Astrocyte (in vitro differentiated cells and primary cell): Measurements from ENCODE around the gene NME7. TPM values are rescaled to one million over a fixed set of nuclear protein-coding genes. Genes with fewer than 3 reads are reported as not detected.

ENCODE experiments used
- DNase-seq: peaks from one replicate; pipeline ENCODE4 v3.0.0-alpha.2; 2010; ENCODE audit warnings: low read depth
- FAIRE-seq: peaks from 2 replicates; lab custom pipeline; 2011; peaks lifted over from hg19 to GRCh38; lab: Jason Lieb, UNC
- H2AFZ ChIP-seq: 2 replicates; pipeline ENCODE4 v1.6.0; 2012; ENCODE audit warnings: low read depth, low read length, inconsistent platforms
- H3K27ac ChIP-seq: 2 replicates; pipeline ENCODE4 v1.5.1; 2011; ENCODE audit warnings: low read depth, low read length, inconsistent platforms
- H3K27me3 ChIP-seq: 2 replicates; pipeline ENCODE4 v1.6.0; 2011; ENCODE audit warnings: low read length, inconsistent platforms; ENCODE audit not compliant: insufficient read depth
- H3K36me3 ChIP-seq: 2 replicates; pipeline ENCODE4 v1.5.1; 2011; ENCODE audit warnings: low read length, inconsistent platforms; ENCODE audit not compliant: insufficient read depth
- H3K4me1 ChIP-seq: 2 replicates; pipeline ENCODE4 v1.5.1; 2011; ENCODE audit warnings: low read length, inconsistent platforms; ENCODE audit not compliant: insufficient read depth
- H3K4me2 ChIP-seq: 2 replicates; pipeline ENCODE4 v1.6.0; 2012; ENCODE audit warnings: low read length, inconsistent platforms
- H3K4me3 ChIP-seq: 2 replicates; pipeline ENCODE4 v1.5.1; 2011; ENCODE audit warnings: low read depth, mild to moderate bottlenecking, low read length, inconsistent platforms; ENCODE audit not compliant: insufficient read depth
- H3K79me2 ChIP-seq: 2 replicates; pipeline ENCODE4 v1.6.0; 2012; ENCODE audit warnings: mild to moderate bottlenecking, low read length, inconsistent platforms; ENCODE audit not compliant: insufficient read depth
- H3K9ac ChIP-seq: 2 replicates; pipeline ENCODE4 v1.6.0; 2012; ENCODE audit warnings: mild to moderate bottlenecking, low read length, inconsistent platforms
- H3K9me3 ChIP-seq: 2 replicates; pipeline ENCODE4 v1.5.1; 2012; ENCODE audit warnings: low read depth, mild to moderate bottlenecking, low read length, inconsistent platforms; ENCODE audit not compliant: insufficient read depth
- H4K20me1 ChIP-seq: 2 replicates; pipeline ENCODE4 v1.6.0; 2012; ENCODE audit warnings: low read length, inconsistent platforms; ENCODE audit not compliant: insufficient read depth
- H3K27ac Mint-ChIP-seq: one replicate; pipeline ENCODE4 v1.8.0; 2021; ENCODE audit warnings: mild to moderate bottlenecking, mixed read lengths; ENCODE audit not compliant: unreplicated experiment
- H3K27me3 Mint-ChIP-seq: one replicate; pipeline ENCODE4 v1.8.0; 2021; ENCODE audit warnings: low read depth, mixed read lengths; ENCODE audit not compliant: unreplicated experiment
- H3K36me3 Mint-ChIP-seq: one replicate; pipeline ENCODE4 v1.8.0; 2021; ENCODE audit warnings: low read depth, mixed read lengths; ENCODE audit not compliant: unreplicated experiment
- H3K4me1 Mint-ChIP-seq: one replicate; pipeline ENCODE4 v1.8.0; 2021; ENCODE audit warnings: low read depth, mixed read lengths; ENCODE audit not compliant: unreplicated experiment
- H3K4me3 Mint-ChIP-seq: one replicate; pipeline ENCODE4 v1.8.0; 2021; ENCODE audit warnings: mild to moderate bottlenecking, moderate library complexity, mixed read lengths; ENCODE audit not compliant: unreplicated experiment
- H3K9me3 Mint-ChIP-seq: one replicate; pipeline ENCODE4 v1.8.0; 2021; ENCODE audit warnings: mild to moderate bottlenecking, mixed read lengths; ENCODE audit not compliant: unreplicated experiment
- EZH2 ChIP-seq: IDR thresholded peaks from 2 replicates; pipeline ENCODE4 v1.6.1; 2012; ENCODE audit warnings: mild to moderate bottlenecking, low read length, inconsistent platforms; ENCODE audit not compliant: insufficient read depth
- total RNA-seq: library from RNA; stranded (reverse); gene quantifications from 2 replicates; pipeline ENCODE4 v1.2.1, GENCODE V29; 2021
- TF ChIP-seq, protein P1 (sequence below): IDR thresholded peaks from 2 replicates; pipeline ENCODE4 v1.5.1; 2011; ENCODE audit warnings: low read depth, mild to moderate bottlenecking, inconsistent platforms, low read length, moderate library complexity; ENCODE audit not compliant: insufficient read depth

The NME7 gene
- total RNA-seq, 1 donor from 2014 or later = 21.2 TPM

GRCh38 chr1:169325117-169325516, 42.5 kb downstream of the NME7 start:
- Histone ChIP-seq H3K4me3 (no peak overlapping the region), H3K79me2 (peaks cover 4% of the 10 kb centered on the region), H3K36me3 (no peaks in the 10 kb centered on the region), H2AFZ (no peak overlapping the region), H4K20me1 (peaks cover 2% of the 10 kb centered on the region), H3K9me3 (no peaks in the 10 kb centered on the region), H3K4me2 (no peak overlapping the region), H3K27me3 (no peaks in the 10 kb centered on the region), H3K9ac (no peak overlapping the region), H3K27ac (no peak overlapping the region), H3K4me1 (peaks cover 5% of the 10 kb centered on the region)
- Mint-ChIP-seq H3K4me1 (peaks cover 12% of the 10 kb centered on the region), H3K27me3 (no peaks in the 10 kb centered on the region), H3K27ac (no peak overlapping the region), H3K4me3 (no peak overlapping the region), H3K36me3 (no peaks in the 10 kb centered on the region), H3K9me3 (no peaks in the 10 kb centered on the region)
- FAIRE-seq = no peak
- no peak for DNase-seq
- TF ChIP-seq, protein P1, sequence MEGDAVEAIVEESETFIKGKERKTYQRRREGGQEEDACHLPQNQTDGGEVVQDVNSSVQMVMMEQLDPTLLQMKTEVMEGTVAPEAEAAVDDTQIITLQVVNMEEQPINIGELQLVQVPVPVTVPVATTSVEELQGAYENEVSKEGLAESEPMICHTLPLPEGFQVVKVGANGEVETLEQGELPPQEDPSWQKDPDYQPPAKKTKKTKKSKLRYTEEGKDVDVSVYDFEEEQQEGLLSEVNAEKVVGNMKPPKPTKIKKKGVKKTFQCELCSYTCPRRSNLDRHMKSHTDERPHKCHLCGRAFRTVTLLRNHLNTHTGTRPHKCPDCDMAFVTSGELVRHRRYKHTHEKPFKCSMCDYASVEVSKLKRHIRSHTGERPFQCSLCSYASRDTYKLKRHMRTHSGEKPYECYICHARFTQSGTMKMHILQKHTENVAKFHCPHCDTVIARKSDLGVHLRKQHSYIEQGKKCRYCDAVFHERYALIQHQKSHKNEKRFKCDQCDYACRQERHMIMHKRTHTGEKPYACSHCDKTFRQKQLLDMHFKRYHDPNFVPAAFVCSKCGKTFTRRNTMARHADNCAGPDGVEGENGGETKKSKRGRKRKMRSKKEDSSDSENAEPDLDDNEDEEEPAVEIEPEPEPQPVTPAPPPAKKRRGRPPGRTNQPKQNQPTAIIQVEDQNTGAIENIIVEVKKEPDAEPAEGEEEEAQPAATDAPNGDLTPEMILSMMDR = no peak
- no peak for TF ChIP-seq EZH2

DNA sequence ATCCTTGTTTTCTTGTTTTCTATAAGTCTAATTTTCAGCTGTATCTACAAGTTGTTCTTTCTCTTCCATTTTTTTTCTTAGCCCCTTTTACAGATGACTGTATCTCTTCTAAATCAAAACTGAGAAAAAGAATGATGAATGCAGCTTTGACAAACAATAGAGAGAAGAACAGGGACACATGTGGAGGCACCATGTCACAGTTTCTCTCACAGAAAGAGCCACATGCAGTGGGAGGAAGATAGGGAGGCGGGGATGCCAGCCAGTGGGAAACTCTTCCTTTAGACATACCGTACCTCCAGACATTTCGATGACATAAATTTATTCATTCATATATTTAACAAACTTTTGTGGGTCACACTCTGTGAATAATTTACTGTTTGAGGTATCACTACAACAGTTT, 45.5 kb downstream of the NME7 start:
- Histone ChIP-seq H3K4me2 (no peak overlapping the region), H3K9ac (no peak overlapping the region), H3K27me3 (no peaks in the 10 kb centered on the region), H3K4me1 (peaks cover 5% of the 10 kb centered on the region), H3K36me3 (no peaks in the 10 kb centered on the region), H4K20me1 (no peaks in the 10 kb centered on the region), H3K4me3 (no peak overlapping the region), H3K27ac (no peak overlapping the region), H3K79me2 (no peaks in the 10 kb centered on the region), H2AFZ (no peak overlapping the region), H3K9me3 (no peaks in the 10 kb centered on the region)
- Mint-ChIP-seq H3K27me3 (no peaks in the 10 kb centered on the region), H3K4me3 (no peak overlapping the region), H3K9me3 (no peaks in the 10 kb centered on the region), H3K36me3 (no peaks in the 10 kb centered on the region), H3K27ac (no peak overlapping the region), H3K4me1 (peaks cover 11% of the 10 kb centered on the region)
- TF ChIP-seq, protein P1 = no peak
- no peak for TF ChIP-seq EZH2
- FAIRE-seq (no peak), DNase-seq (no peak)

GRCh38 chr1:169321539-169321938, 46.1 kb downstream of the NME7 start:
- DNase-seq (peak; percentile 48), FAIRE-seq (no peak)
- Histone ChIP-seq H3K9me3 (no peaks in the 10 kb centered on the region), H3K4me1 (peaks cover 3% of the 10 kb centered on the region), H3K27me3 (no peaks in the 10 kb centered on the region), H3K4me3 (no peak overlapping the region), H3K27ac (no peak overlapping the region), H3K79me2 (no peaks in the 10 kb centered on the region), H2AFZ (no peak overlapping the region), H3K36me3 (no peaks in the 10 kb centered on the region), H3K4me2 (no peak overlapping the region), H3K9ac (no peak overlapping the region), H4K20me1 (no peaks in the 10 kb centered on the region)
- Mint-ChIP-seq H3K27ac (no peak overlapping the region), H3K4me3 (no peak overlapping the region), H3K36me3 (no peaks in the 10 kb centered on the region), H3K9me3 (no peaks in the 10 kb centered on the region), H3K4me1 (peaks cover 8% of the 10 kb centered on the region), H3K27me3 (no peaks in the 10 kb centered on the region)
- TF ChIP-seq EZH2 = no peak
- TF ChIP-seq, protein P1 = no peak
